SU-DHL-6 (cell line): Measurements from ENCODE around the gene ADORA3.

Experiments
- H2AFZ ChIP-seq: fragments of 200-600 bp; sonication (generic); 2 replicates; pipeline ENCODE4 v1.6.1; 2014; ENCODE audit warnings: low read depth, mild to moderate bottlenecking, moderate library complexity, mixed read lengths, antibody characterized with exemption, low read length; ENCODE audit not compliant: severe bottlenecking
- H3F3A ChIP-seq: fragments of 200-600 bp; shearing (Covaris generic); 2 replicates; pipeline ENCODE4 v1.6.0; 2016; ENCODE audit warnings: antibody characterized with exemption, mild to moderate bottlenecking; ENCODE audit not compliant: insufficient read depth
- H3K27ac ChIP-seq: fragments of 200-600 bp; sonication (generic); 2 replicates; pipeline ENCODE4 v1.5.1; 2016; ENCODE audit warnings: low read depth, mild to moderate bottlenecking, low read length, moderate library complexity, mixed read lengths
- H3K27me3 ChIP-seq: fragments of 200-600 bp; sonication (generic), shearing (Covaris generic); 2 replicates; pipeline ENCODE4 v1.6.0; 2014; ENCODE audit warnings: mild to moderate bottlenecking, low read length
- H3K36me3 ChIP-seq: fragments of 200-600 bp; sonication (generic); 2 replicates; pipeline ENCODE4 v1.6.1; 2014; ENCODE audit warnings: mild to moderate bottlenecking, low read length, mixed read lengths
- H3K4me2 ChIP-seq: fragments of 300-600, 200-600 bp; shearing (Covaris generic), sonication (generic); 2 replicates; pipeline ENCODE4 v1.6.0; 2014; ENCODE audit warnings: low read length, low read depth, mild to moderate bottlenecking; ENCODE audit not compliant: poor library complexity, severe bottlenecking
- H3K4me3 ChIP-seq: fragments of 200-600 bp; sonication (generic); 2 replicates; pipeline ENCODE4 v1.5.1; 2014; ENCODE audit warnings: antibody characterized with exemption, low read length, mild to moderate bottlenecking, mixed read lengths; ENCODE audit not compliant: insufficient read depth, poor library complexity, severe bottlenecking
- H3K79me2 ChIP-seq: fragments of 200-600 bp; sonication (generic); 2 replicates; pipeline ENCODE4 v1.6.1; 2014; ENCODE audit warnings: mild to moderate bottlenecking, low read length, moderate library complexity; ENCODE audit not compliant: insufficient read depth
- H3K9ac ChIP-seq: fragments of 200-600 bp; sonication (generic); 2 replicates; pipeline ENCODE4 v1.7.0; 2014; ENCODE audit warnings: mild to moderate bottlenecking, low read length
- H3K9me2 ChIP-seq: fragments of 200-600 bp; sonication (generic); replicated peaks from 2 replicates; pipeline ENCODE4 v1.6.1; 2014; ENCODE audit warnings: low read length; ENCODE audit not compliant: insufficient read depth
- H3K9me3 ChIP-seq: fragments of 200-600 bp; sonication (generic); 2 replicates; pipeline ENCODE4 v1.6.1; 2014; ENCODE audit warnings: low read length, mixed read lengths; ENCODE audit not compliant: insufficient read depth
- H4K20me1 ChIP-seq: fragments of 200-600 bp; sonication (generic); 2 replicates; pipeline ENCODE4 v1.6.1; 2014; ENCODE audit warnings: low read depth, mild to moderate bottlenecking, antibody characterized with exemption, low read length, moderate library complexity, mixed read lengths
- CTCF ChIP-seq: fragments of 200-600 bp; sonication (generic); IDR thresholded peaks from one replicate; pipeline ENCODE4 v1.5.1; 2017; ENCODE audit warnings: antibody characterized with exemption, mild to moderate bottlenecking, low read length, moderate library complexity; ENCODE audit not compliant: insufficient read depth, poor library complexity, severe bottlenecking
- EZH2phosphoT487 ChIP-seq: fragments of 200-600 bp; sonication (generic), shearing (Covaris generic); conservative IDR thresholded peaks from 2 replicates; pipeline ENCODE4 v1.6.1; 2018; ENCODE audit warnings: mild to moderate bottlenecking, antibody characterized with exemption, low read length, moderate library complexity, mixed read lengths

ADORA3 gene

GRCh38 chr1:111512132-111512889 is 8.9 kb upstream of the ADORA3 start:
- Histone ChIP-seq H3K79me2 (no peaks in the 10 kb centered on the region), H3K9me3 (no peaks in the 10 kb centered on the region), H3K36me3 (no peaks in the 10 kb centered on the region), H3F3A (peaks cover 9% of the 10 kb centered on the region), H3K27me3 (no peaks in the 10 kb centered on the region), H3K4me2 (no peak overlapping the region), H4K20me1 (no peaks in the 10 kb centered on the region), H3K9me2 (no peaks in the 10 kb centered on the region), H2AFZ (no peak overlapping the region), H3K9ac (no peak overlapping the region), H3K27ac (no peak overlapping the region), H3K4me3 (no peak overlapping the region)
- TF ChIP-seq EZH2phosphoT487 (no peak), CTCF (no peak)

GRCh38 chr1:111511370-111511769 is 7.9 kb upstream of the ADORA3 start:
- H3K27me3 ChIP-seq, result no peaks in the 10 kb centered on the region

GRCh38 chr1:111509997-111510375 is 6.6 kb upstream of the ADORA3 start:
- Histone ChIP-seq H4K20me1 (no peaks in the 10 kb centered on the region), H2AFZ (no peak overlapping the region), H3K9ac (no peak overlapping the region), H3K4me2 (no peak overlapping the region), H3K36me3 (no peaks in the 10 kb centered on the region), H3K9me3 (no peaks in the 10 kb centered on the region), H3K4me3 (no peak overlapping the region), H3K27me3 (no peaks in the 10 kb centered on the region), H3K27ac (no peak overlapping the region), H3K9me2 (no peaks in the 10 kb centered on the region), H3F3A (peaks cover 22% of the 10 kb centered on the region), H3K79me2 (no peaks in the 10 kb centered on the region)
- TF ChIP-seq CTCF (no peak), EZH2phosphoT487 (no peak)

More at GRCh38 chr1:111511370-111511769, 7.9 kb upstream of the ADORA3 start:
- Histone ChIP-seq H4K20me1 (no peaks in the 10 kb centered on the region), H2AFZ (no peak overlapping the region), H3K9me2 (no peaks in the 10 kb centered on the region), H3K27ac (no peak overlapping the region), H3F3A (peaks cover 16% of the 10 kb centered on the region), H3K79me2 (no peaks in the 10 kb centered on the region), H3K4me3 (no peak overlapping the region), H3K9me3 (no peaks in the 10 kb centered on the region), H3K4me2 (no peak overlapping the region), H3K36me3 (no peaks in the 10 kb centered on the region), H3K9ac (no peak overlapping the region)
- no peak for TF ChIP-seq EZH2phosphoT487
- TF ChIP-seq CTCF, result no peak
